HCT116 (cell line): ENCODE results near the gene MSH4. TPM values are rescaled to one million over a fixed set of nuclear protein-coding genes. Genes with fewer than 3 reads are reported as not detected.

Experiments
- ATAC-seq: fragments of 200-7000 bp; cut with Tn5 transposase; 2 replicates; pipeline ENCODE4 v1.9.1; 2020; ENCODE audit warnings: mild to moderate bottlenecking, moderate library complexity
- BruUV-seq: library from RNA; stranded (reverse); fragments of 400-500 nt; replicated peaks from 2 replicates; lab custom pipeline; 2021; lab: Mats Ljungman, UMichigan
- CTCF ChIA-PET: fragments of 300-600 bp; sonication (Branson Sonifier 250); formaldehyde crosslinking; loops from one replicate; lab custom pipeline; 2021; ENCODE audit warnings: antibody characterized with exemption; lab: Charles Lee
- POLR2A ChIA-PET: fragments of 300-600, 350-600 bp; sonication (Branson Sonifier 250); formaldehyde crosslinking; loops from one replicate; lab custom pipeline; 2021; ENCODE audit warnings: antibody characterized with exemption; lab: Charles Lee
- RAD21 ChIA-PET, 2 experiments: fragments of 300-600 bp; sonication (Branson Sonifier 250); formaldehyde crosslinking; loops; one replicate each; lab custom pipeline; 2023; ENCODE audit warnings: low total read pairs in 2 of 2; ENCODE audit not compliant: uncharacterized antibody in 2 of 2, unreplicated experiment in 2 of 2, low non-redundant PET in 1 of 2; lab: Charles Lee
- DNase-seq: peaks from one replicate; pipeline ENCODE4 v3.0.0-alpha.2; 2010; ENCODE audit warnings: low read depth, low spot score
- H2AFZ ChIP-seq: fragments of 200-600 bp; shearing (Covaris generic), sonication (generic); 2 replicates; pipeline ENCODE4 v1.6.1; 2017; ENCODE audit warnings: low read depth, mixed run types, mixed read lengths, antibody characterized with exemption, low read length; ENCODE audit not compliant: poor library complexity, severe bottlenecking
- H3K27ac ChIP-seq: 2 replicates; pipeline ENCODE4 v1.5.1; 2012; ENCODE audit warnings: low read depth, low read length
- H3K27me3 ChIP-seq: fragments of 200-600 bp; sonication (generic); 2 replicates; pipeline ENCODE4 v1.6.1; 2016; ENCODE audit warnings: mixed run types, low read length, mixed read lengths; ENCODE audit not compliant: insufficient read depth
- H3K36me3 ChIP-seq, 2 experiments: fragments of 200-500 bp in 1 of 2; fragments of 200-600 bp in 1 of 2; sonication (Bioruptor generic) in 1 of 2; sonication (generic) in 1 of 2; 2 replicates each; pipeline versions ENCODE4 v1.5.1 to v1.6.1; 2014 to 2016; ENCODE audit warnings: low read length in 2 of 2, inconsistent platforms in 1 of 2, mixed read lengths in 1 of 2, mixed run types in 1 of 2; ENCODE audit not compliant: insufficient read depth in 2 of 2, control insufficient read depth in 1 of 2
- H3K4me1 ChIP-seq, 2 experiments: fragments of 200-600 bp in 1 of 2; sonication (generic) in 1 of 2; 2 replicates each; pipeline versions ENCODE4 v1.5.1 to v1.6.1; 2012 to 2017; ENCODE audit warnings: low read length in 2 of 2, inconsistent platforms in 1 of 2, mild to moderate bottlenecking in 1 of 2, mixed read lengths in 1 of 2, mixed run types in 1 of 2, moderate library complexity in 1 of 2; ENCODE audit not compliant: insufficient read depth in 2 of 2, control insufficient read depth in 1 of 2
- H3K4me2 ChIP-seq: fragments of 200-600 bp; sonication (generic); 2 replicates; pipeline ENCODE4 v1.6.1; 2017; ENCODE audit warnings: mixed run types, low read length, mixed read lengths
- H3K4me3 ChIP-seq, 2 experiments: fragments of 200-600 bp in 1 of 2; sonication (generic) in 1 of 2; replicated peaks in 1 of 2; 2 replicates each; pipeline ENCODE4 v1.5.1; 2011 to 2016; ENCODE audit warnings: low read length in 2 of 2, control low read depth in 1 of 2, low read depth in 1 of 2, mild to moderate bottlenecking in 1 of 2, mixed read lengths in 1 of 2, mixed run types in 1 of 2
- H3K79me2 ChIP-seq: fragments of 200-600 bp; sonication (generic); 2 replicates; pipeline ENCODE4 v1.6.1; 2017; ENCODE audit warnings: mild to moderate bottlenecking, mixed run types, low read length, moderate library complexity, mixed read lengths; ENCODE audit not compliant: insufficient read depth
- H3K9ac ChIP-seq: fragments of 200-600 bp; sonication (generic); 2 replicates; pipeline ENCODE4 v1.6.1; 2016; ENCODE audit warnings: low read length, mixed read lengths
- H3K9me2 ChIP-seq: fragments of 200-600 bp; sonication (generic), shearing (Covaris generic); 2 replicates; pipeline ENCODE4 v1.6.1; 2017; ENCODE audit warnings: mixed run types, mild to moderate bottlenecking, moderate library complexity; ENCODE audit not compliant: insufficient read depth
- H3K9me3 ChIP-seq, 2 experiments: fragments of 200-500 bp in 1 of 2; fragments of 200-600 bp in 1 of 2; sonication (Bioruptor generic) in 1 of 2; sonication (generic) in 1 of 2; 2 replicates each; pipeline ENCODE4 v1.6.1; 2014 to 2017; ENCODE audit warnings: low read length in 2 of 2, mixed read lengths in 2 of 2, inconsistent platforms in 1 of 2, low read depth in 1 of 2, mild to moderate bottlenecking in 1 of 2, mixed run types in 1 of 2, moderate library complexity in 1 of 2; ENCODE audit not compliant: control insufficient read depth in 1 of 2, insufficient read depth in 1 of 2
- H4K20me1 ChIP-seq: fragments of 200-600 bp; sonication (generic), shearing (Covaris generic); 2 replicates; pipeline ENCODE4 v1.6.1; 2017; ENCODE audit warnings: mixed run types, mild to moderate bottlenecking, moderate library complexity; ENCODE audit not compliant: insufficient read depth
- CBX3 ChIP-seq: IDR thresholded peaks from 2 replicates; pipeline ENCODE4 v1.6.1; 2012; ENCODE audit warnings: low read depth
- CEBPB ChIP-seq: IDR thresholded peaks from 2 replicates; pipeline ENCODE4 v1.6.1; 2012; ENCODE audit warnings: low read depth
- EGR1 ChIP-seq: IDR thresholded peaks from 2 replicates; pipeline ENCODE4 v1.6.1; 2012; ENCODE audit warnings: low read depth
- ELF1 ChIP-seq: IDR thresholded peaks from 2 replicates; pipeline ENCODE4 v1.6.1; 2012; ENCODE audit warnings: low read depth, borderline replicate concordance
- FOSL1 ChIP-seq: IDR thresholded peaks from 2 replicates; pipeline ENCODE4 v1.6.1; 2012; ENCODE audit warnings: low read depth
- JUND ChIP-seq: IDR thresholded peaks from 2 replicates; pipeline ENCODE4 v1.6.1; 2012
- POLR2AphosphoS5 ChIP-seq: IDR thresholded peaks from 2 replicates; pipeline ENCODE4 v1.6.1; 2011; ENCODE audit warnings: mild to moderate bottlenecking, low read depth, low read length, moderate library complexity
- SIN3A ChIP-seq: IDR thresholded peaks from 2 replicates; pipeline ENCODE4 v1.6.1; 2012; ENCODE audit warnings: low read depth
- SP1 ChIP-seq: IDR thresholded peaks from 2 replicates; pipeline ENCODE4 v1.6.1; 2012; ENCODE audit warnings: low read depth
- SRF ChIP-seq: IDR thresholded peaks from 2 replicates; pipeline ENCODE4 v1.6.1; 2012; ENCODE audit warnings: low read depth
- TCF7L2 ChIP-seq: IDR thresholded peaks from 2 replicates; pipeline ENCODE4 v1.7.0; 2011; ENCODE audit warnings: borderline replicate concordance, inconsistent platforms; ENCODE audit not compliant: insufficient read depth, insufficient read length; ENCODE audit errors: extremely low read depth
- YY1 ChIP-seq: IDR thresholded peaks from 2 replicates; pipeline ENCODE4 v1.6.1; 2011; ENCODE audit warnings: low read length, low read depth, moderate library complexity, mild to moderate bottlenecking; ENCODE audit not compliant: insufficient replicate concordance; ENCODE audit errors: extremely low read depth
- intact Hi-C: fragments of 100-400 bp; cut with micrococcal nuclease; formaldehyde crosslinking; loops from 2 replicates; pipeline ENCODE4 v1.10.0; 2022
- total RNA-seq: library from RNA; stranded (reverse); gene quantifications from one replicate; pipeline ENCODE4 v1.2.1, GENCODE V29; 2021; ENCODE audit not compliant: unreplicated experiment
- TF ChIP-seq, protein P1 (sequence below): IDR thresholded peaks from 2 replicates; pipeline ENCODE4 v1.6.1; 2012
- TF ChIP-seq, protein P2 (sequence below): IDR thresholded peaks from 2 replicates; pipeline ENCODE4 v1.6.1; 2012
- TF ChIP-seq, protein P3 (sequence below), 3 experiments: fragments of 200-600 bp in 1 of 3; sonication (generic) in 1 of 3; IDR thresholded peaks in 2 of 3; conservative IDR thresholded peaks in 1 of 3; 2 replicates each; pipeline ENCODE4 v1.5.1; 2012 to 2017; ENCODE audit warnings: low read depth in 2 of 3, low read length in 2 of 3, antibody characterized with exemption in 1 of 3, borderline replicate concordance in 1 of 3, control low read depth in 1 of 3, mild to moderate bottlenecking in 1 of 3, mixed read lengths in 1 of 3, mixed run types in 1 of 3, moderate library complexity in 1 of 3; ENCODE audit not compliant: insufficient read depth in 1 of 3

Gene MSH4
- total RNA-seq, 1 experiment from 2014 or later = 1.7 TPM

DNA sequence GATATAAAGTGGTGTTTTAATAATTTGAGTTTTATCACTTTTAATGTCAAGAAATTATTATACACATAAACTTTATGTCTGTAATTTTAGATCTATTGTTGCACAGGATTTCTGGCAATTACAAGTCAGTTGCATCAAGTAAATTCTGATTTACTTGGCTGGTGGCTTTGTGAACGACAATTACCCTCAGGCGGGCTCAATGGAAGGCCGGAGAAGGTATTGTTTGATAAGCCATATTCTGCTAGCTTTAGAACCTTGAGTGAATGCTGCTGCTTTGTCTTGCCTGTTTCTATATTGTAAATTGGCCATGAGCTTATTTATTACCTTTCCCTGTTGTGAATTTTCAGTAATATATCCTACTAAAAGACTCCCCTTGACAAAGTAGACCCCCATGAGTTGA is 4.6 kb upstream of the MSH4 start:
- DNase-seq (no peak), ATAC-seq (no peak)
- Histone ChIP-seq H3K27ac (no peak overlapping the region), H3K9me2 (no peaks in the 10 kb centered on the region), H2AFZ (no peak overlapping the region), H3K9ac (no peak overlapping the region), H4K20me1 (peaks cover 76% of the 10 kb centered on the region), H3K4me2 (no peak overlapping the region), H3K27me3 (no peaks in the 10 kb centered on the region), H3K36me3 (peaks cover 69 to 90% of the 10 kb centered on the region in 2 experiments), H3K79me2 (peaks cover 73% of the 10 kb centered on the region), H3K4me3 (no peak overlapping the region), H3K4me1 (peaks cover 7 to 30% of the 10 kb centered on the region in 2 experiments; a peak in 3 of 4 replicates), H3K9me3 (no peaks in the 10 kb centered on the region)
- no peak for TF ChIP-seq CEBPB
- TF ChIP-seq, protein P1, sequence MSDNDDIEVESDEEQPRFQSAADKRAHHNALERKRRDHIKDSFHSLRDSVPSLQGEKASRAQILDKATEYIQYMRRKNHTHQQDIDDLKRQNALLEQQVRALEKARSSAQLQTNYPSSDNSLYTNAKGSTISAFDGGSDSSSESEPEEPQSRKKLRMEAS = no peak
- no peak for TF ChIP-seq FOSL1
- no peak for TF ChIP-seq YY1
- no peak for TF ChIP-seq JUND
- no peak for TF ChIP-seq EGR1
- no peak for TF ChIP-seq CBX3
- TF ChIP-seq SRF = no peak
- TF ChIP-seq, protein P2, sequence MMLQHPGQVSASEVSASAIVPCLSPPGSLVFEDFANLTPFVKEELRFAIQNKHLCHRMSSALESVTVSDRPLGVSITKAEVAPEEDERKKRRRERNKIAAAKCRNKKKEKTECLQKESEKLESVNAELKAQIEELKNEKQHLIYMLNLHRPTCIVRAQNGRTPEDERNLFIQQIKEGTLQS = no peak
- no TSS peak for BruUV-seq
- ChIA-PET RAD21 (no interaction called here), POLR2A (interaction anchor here (1.8 kb wide), 1 partner anchor 11 kb away, joined by 5 read pairs; no protein-coding TSS in a partner anchor), CTCF (no interaction called here)
- intact Hi-C loops = no loop called here

DNA sequence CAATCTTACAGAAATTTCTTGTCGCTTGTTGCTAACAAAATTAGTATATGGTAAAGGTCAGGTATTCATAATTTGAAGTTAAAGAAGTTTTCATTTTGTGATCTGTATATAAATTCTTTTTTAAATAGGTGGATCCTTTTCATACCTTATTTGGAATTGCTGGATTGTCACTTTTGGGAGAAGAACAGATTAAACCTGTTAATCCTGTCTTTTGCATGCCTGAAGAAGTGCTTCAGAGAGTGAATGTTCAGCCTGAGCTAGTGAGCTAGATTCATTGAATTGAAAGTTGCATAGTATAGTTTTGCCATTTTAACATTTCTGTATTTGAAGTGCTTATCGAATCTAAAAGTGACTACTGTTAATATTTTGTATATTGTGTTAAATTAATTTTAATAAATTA is 2.3 kb upstream of the MSH4 start:
- ChIA-PET POLR2A (interaction anchor here (1.2 to 1.5 kb wide), 2 partner anchors 8 to 10 kb away, joined by 3 to 8 read pairs; partner anchors contain the start of gene RABGGTB), RAD21 (no interaction called here), CTCF (no interaction called here)
- peaks cover 56 to 72% of the 10 kb centered on the region in 2 experiments for H3K36me3 ChIP-seq
- DNase-seq (no peak), ATAC-seq (no peak)
- peaks cover 80% of the 10 kb centered on the region for H4K20me1 ChIP-seq
- no TSS peak for BruUV-seq
- intact Hi-C loops = no loop called here
- no peak overlapping the region for H3K4me3 ChIP-seq
- H3K27me3 ChIP-seq = no peaks in the 10 kb centered on the region
- no peak overlapping the region for H3K9ac ChIP-seq
- H3K9me3 ChIP-seq = no peaks in the 10 kb centered on the region
- peaks cover 0 to 7% of the 10 kb centered on the region in 2 experiments; a peak in 2 of 4 replicates for H3K4me1 ChIP-seq
- peaks cover 50% of the 10 kb centered on the region for H3K79me2 ChIP-seq
- H3K4me2 ChIP-seq = no peak overlapping the region
- H3K9me2 ChIP-seq = no peaks in the 10 kb centered on the region
- no peak overlapping the region for H2AFZ ChIP-seq
- H3K27ac ChIP-seq = no peak overlapping the region
- TF ChIP-seq SRF (no peak), CBX3 (no peak), YY1 (no peak), POLR2AphosphoS5 (no peak), ELF1 (no peak), TCF7L2 (no peak), SP1 (no peak), SIN3A (no peak)
- TF ChIP-seq, protein P1 = no peak
- TF ChIP-seq, protein P2 = no peak
- TF ChIP-seq, protein P3, sequence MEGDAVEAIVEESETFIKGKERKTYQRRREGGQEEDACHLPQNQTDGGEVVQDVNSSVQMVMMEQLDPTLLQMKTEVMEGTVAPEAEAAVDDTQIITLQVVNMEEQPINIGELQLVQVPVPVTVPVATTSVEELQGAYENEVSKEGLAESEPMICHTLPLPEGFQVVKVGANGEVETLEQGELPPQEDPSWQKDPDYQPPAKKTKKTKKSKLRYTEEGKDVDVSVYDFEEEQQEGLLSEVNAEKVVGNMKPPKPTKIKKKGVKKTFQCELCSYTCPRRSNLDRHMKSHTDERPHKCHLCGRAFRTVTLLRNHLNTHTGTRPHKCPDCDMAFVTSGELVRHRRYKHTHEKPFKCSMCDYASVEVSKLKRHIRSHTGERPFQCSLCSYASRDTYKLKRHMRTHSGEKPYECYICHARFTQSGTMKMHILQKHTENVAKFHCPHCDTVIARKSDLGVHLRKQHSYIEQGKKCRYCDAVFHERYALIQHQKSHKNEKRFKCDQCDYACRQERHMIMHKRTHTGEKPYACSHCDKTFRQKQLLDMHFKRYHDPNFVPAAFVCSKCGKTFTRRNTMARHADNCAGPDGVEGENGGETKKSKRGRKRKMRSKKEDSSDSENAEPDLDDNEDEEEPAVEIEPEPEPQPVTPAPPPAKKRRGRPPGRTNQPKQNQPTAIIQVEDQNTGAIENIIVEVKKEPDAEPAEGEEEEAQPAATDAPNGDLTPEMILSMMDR (IDR thresholded peaks at IDR 0.05 in 2 of 3, conservative IDR thresholded peaks at IDR 0.05 in 1 of 3; ENCODE audit: borderline replicate concordance in 1 of 3, insufficient read depth in 1 of 3, low read depth in 2 of 3, low read length in 2 of 3) = no peak
